Measurements from ENCODE around the gene NSUN6. TPM values are rescaled to one million over a fixed set of nuclear protein-coding genes. Genes with fewer than 3 reads are reported as not detected.
A peak's percentile ranks its signal among the peaks of the same experiment; 100 is the strongest.

Gene NSUN6
- total and polyA plus RNA-seq, 11 donors = 3.1 to 10.0 (median 7.5) TPM

DNA sequence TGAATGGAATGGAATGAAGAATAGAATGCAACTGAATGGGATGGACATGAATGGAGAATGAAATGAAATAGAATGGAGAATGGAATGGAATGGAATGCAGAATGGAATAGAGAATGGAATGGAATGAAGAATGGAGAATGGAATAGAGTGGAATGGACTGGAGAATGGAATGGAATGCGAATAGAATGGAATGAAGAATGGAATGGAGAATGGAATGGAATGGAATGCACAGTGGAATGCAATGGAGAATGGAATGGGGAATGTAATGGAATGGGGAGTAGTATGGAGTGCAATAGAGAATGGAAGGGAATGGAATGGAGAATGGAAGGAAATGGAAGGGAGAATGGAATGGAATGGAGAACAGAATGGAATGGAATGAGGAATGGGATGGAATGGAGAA, 93.4 kb downstream of the NSUN6 start:
- H3K4me3 ChIP-seq = no peak overlapping the region
- no peaks in the 10 kb centered on the region for H3K27me3 ChIP-seq
- H3K4me1 ChIP-seq = no peaks in the 10 kb centered on the region
- H3K36me3 ChIP-seq = peaks cover 0 to 57% (median 3%) of the 10 kb centered on the region in 9 donors
- no peak for ATAC-seq
- DNase-seq = no peak
- no peak overlapping the region for H3K27ac ChIP-seq
- intact Hi-C loops (cut with DNase I) = no loop called here
- 94 to 98% (median 96%) methylated on average over 1 of the region's 1 CpG for WGBS, 4 donors
- H3K9me3 ChIP-seq = peaks cover 0 to 59% (median 0%) of the 10 kb centered on the region in 12 donors
- TF ChIP-seq, protein P1, sequence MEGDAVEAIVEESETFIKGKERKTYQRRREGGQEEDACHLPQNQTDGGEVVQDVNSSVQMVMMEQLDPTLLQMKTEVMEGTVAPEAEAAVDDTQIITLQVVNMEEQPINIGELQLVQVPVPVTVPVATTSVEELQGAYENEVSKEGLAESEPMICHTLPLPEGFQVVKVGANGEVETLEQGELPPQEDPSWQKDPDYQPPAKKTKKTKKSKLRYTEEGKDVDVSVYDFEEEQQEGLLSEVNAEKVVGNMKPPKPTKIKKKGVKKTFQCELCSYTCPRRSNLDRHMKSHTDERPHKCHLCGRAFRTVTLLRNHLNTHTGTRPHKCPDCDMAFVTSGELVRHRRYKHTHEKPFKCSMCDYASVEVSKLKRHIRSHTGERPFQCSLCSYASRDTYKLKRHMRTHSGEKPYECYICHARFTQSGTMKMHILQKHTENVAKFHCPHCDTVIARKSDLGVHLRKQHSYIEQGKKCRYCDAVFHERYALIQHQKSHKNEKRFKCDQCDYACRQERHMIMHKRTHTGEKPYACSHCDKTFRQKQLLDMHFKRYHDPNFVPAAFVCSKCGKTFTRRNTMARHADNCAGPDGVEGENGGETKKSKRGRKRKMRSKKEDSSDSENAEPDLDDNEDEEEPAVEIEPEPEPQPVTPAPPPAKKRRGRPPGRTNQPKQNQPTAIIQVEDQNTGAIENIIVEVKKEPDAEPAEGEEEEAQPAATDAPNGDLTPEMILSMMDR (IDR thresholded peaks at IDR 0.05) = no peak
- no peak for TF ChIP-seq POLR2A (IDR thresholded peaks at IDR 0.05)

DNA sequence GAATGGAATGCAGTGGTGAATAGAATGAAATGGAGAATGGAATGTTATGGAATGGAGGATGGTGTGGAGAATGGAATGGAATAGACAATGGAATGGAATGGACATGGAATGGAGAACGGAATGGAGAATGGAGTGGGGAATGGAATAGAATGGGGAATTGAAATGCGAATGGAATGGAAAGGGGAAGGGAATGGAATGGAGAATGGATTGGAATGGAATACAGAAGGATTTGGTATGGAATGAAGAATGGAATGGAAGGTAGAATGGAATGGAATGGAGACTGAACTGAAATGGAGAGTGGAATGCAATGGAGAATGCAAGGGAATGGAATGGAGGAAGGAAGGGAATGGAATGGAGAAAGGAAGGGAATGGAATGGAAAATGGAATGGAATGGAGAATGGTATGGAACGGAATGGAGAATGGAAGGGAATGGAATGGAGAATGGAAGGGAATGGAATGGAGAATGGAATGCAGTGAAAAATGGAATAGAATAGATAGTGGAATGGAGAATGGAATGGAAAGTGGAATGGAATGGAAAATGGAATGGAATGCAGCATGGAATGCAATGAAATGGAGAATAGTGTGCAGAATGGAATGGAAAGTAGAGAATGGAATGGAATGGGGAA, 94.8 kb downstream of the NSUN6 start:
- H3K9me3 ChIP-seq = peaks cover 0 to 52% (median 0%) of the 10 kb centered on the region in 12 donors
- ATAC-seq (no peak), DNase-seq (no peak)
- intact Hi-C loops (cut with DNase I) = no loop called here
- no peak overlapping the region for H3K27ac ChIP-seq
- TF ChIP-seq, protein P1 (IDR thresholded peaks at IDR 0.05) = no peak
- TF ChIP-seq POLR2A (IDR thresholded peaks at IDR 0.05) = no peak
- no peaks in the 10 kb centered on the region for H3K27me3 ChIP-seq
- WGBS, 4 donors = 95 to 99% (median 97%) methylated on average over 3 of the region's 3 CpGs
- no peak overlapping the region for H3K4me3 ChIP-seq
- H3K4me1 ChIP-seq = no peaks in the 10 kb centered on the region
- peaks cover 0 to 60% (median 5%) of the 10 kb centered on the region in 9 donors for H3K36me3 ChIP-seq

DNA sequence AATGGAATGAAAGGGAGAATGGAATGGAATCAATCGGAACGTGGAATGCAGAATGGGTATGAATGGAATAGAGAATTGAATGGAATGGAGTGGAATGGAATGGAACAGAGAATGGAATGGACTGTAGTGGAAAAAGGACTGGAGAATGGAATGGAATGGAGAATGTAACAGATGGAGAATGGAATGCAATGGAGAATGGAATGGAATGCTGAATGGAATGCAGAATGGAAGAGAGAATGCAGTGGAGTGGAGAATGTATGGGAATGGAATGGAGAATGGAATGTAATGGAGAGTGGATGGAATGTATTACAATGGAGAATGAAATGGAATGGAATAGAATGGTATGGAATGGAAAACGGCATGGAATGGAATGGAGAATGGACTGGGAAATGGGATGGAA, 96.9 kb downstream of the NSUN6 start:
- TF ChIP-seq POLR2A (IDR thresholded peaks at IDR 0.05) = no peak
- TF ChIP-seq, protein P1 (IDR thresholded peaks at IDR 0.05) = no peak
- Histone ChIP-seq H3K27ac (no peak overlapping the region), H3K4me3 (no peak overlapping the region), H3K4me1 (no peaks in the 10 kb centered on the region), H3K36me3 (peaks cover 0 to 56% (median 10%) of the 10 kb centered on the region in 9 donors), H3K27me3 (no peaks in the 10 kb centered on the region), H3K9me3 (peaks cover 0 to 39% (median 0%) of the 10 kb centered on the region in 12 donors)
- DNase-seq (no peak), ATAC-seq (no peak)
- 94 to 98% (median 97%) methylated on average over 3 of the region's 3 CpGs for WGBS, 4 donors
- intact Hi-C loops (cut with DNase I) = no loop called here

DNA sequence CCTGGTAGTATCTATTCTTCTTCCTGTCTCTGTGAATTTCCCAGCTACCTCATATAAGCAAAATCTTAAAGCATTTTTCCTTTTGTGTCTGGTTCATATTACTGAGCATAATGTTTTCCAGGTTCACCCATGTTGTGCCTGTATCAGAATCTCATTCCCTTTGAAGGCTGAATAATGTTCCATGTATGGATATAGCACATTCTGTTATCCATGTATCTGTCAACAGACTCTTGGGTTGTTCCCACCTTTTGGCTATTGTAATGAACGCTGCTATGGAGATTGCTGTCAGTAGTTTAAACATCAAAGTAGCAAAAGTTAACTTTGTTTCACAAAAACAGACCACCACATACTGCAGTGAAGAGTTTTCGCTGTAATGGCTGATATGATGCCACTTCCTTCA, 99.9 kb downstream of the NSUN6 start:
- Histone ChIP-seq H3K27ac (no peak overlapping the region), H3K27me3 (no peaks in the 10 kb centered on the region), H3K9me3 (peaks cover 0 to 14% (median 0%) of the 10 kb centered on the region in 12 donors), H3K4me3 (no peak overlapping the region), H3K4me1 (peaks cover 0 to 3% (median 0%) of the 10 kb centered on the region in 12 donors), H3K36me3 (peaks cover 0 to 30% (median 18%) of the 10 kb centered on the region in 9 donors)
- intact Hi-C loops (cut with DNase I) = no loop called here
- DNase-seq (no peak), ATAC-seq (peak in 3 of 4 donors; percentile 42 to 71 (median 44))
- no peak for TF ChIP-seq POLR2A (IDR thresholded peaks at IDR 0.05)
- TF ChIP-seq, protein P1 (IDR thresholded peaks at IDR 0.05) = no peak
- WGBS, 4 donors = 70 to 87% (median 77%) methylated on average over 2 of the region's 2 CpGs

All from heart left ventricle (tissue), 16 donors.